Measurements from ENCODE around the gene SLC8A3. TPM values are rescaled to one million over a fixed set of nuclear protein-coding genes. Genes with fewer than 3 reads are reported as not detected.

Gene SLC8A3
- polyA plus RNA-seq, 1 of the 3 experiments (the other 2 are of a cell fraction): 0.26 TPM

DNA sequence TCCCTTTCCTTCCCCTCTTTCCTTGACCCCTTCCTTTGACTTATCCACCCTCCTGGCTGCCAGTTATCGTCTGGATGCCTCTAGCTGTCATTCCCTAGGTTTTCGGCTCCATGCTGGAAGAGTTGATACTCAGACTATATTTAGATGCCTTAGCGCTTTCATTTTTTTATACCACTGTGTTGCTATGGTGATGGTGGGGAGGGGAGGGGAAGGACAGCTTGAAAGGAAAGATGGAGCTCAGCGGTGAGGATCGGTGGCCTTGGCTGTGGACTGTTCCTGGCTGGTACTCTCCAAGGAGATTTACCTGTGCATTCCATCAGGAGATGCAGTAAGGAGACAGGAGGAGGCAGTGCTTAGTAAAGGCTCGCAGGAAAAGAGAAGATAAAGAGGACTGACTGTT lies 108.7 kb downstream of the SLC8A3 start:
- H3K9me3 ChIP-seq: no peaks in the 10 kb centered on the region
- H3K9me2 ChIP-seq: no peaks in the 10 kb centered on the region
- no peak overlapping the region for H3K9ac ChIP-seq
- no peaks in the 10 kb centered on the region for H3K27me3 ChIP-seq (ENCODE audit: insufficient read depth)
- no peak overlapping the region for H2AFZ ChIP-seq (ENCODE audit: low read depth)
- H4K20me1 ChIP-seq (ENCODE audit: insufficient read depth): no peaks in the 10 kb centered on the region
- no peak overlapping the region for H3K4me3 ChIP-seq (ENCODE audit: low read depth in 2 of 2, low read length in 1 of 2)
- no peaks in the 10 kb centered on the region for H3F3A ChIP-seq (replicated peaks; ENCODE audit: insufficient read depth)
- no peaks in the 10 kb centered on the region for H3K79me2 ChIP-seq (ENCODE audit: insufficient read depth)
- POLR2A ChIA-PET: interaction anchor here (0.6 to 1.7 kb wide), 2 partner anchors 16 to 109 kb away, joined by 3 to 5 read pairs; partner anchors contain the start of gene SLC8A3
- TF ChIP-seq FOXM1 (IDR thresholded peaks at IDR 0.05; ENCODE audit: low read depth) (no peak), YY1 (IDR thresholded peaks at IDR 0.05; ENCODE audit: low read depth) (no peak), TAF1 (IDR thresholded peaks at IDR 0.05; ENCODE audit: borderline replicate concordance, low read depth, low read length) (no peak), EZH2phosphoT487 (IDR thresholded peaks at IDR 0.05; ENCODE audit: borderline replicate concordance, low read depth) (no peak), RAD21 (IDR thresholded peaks at IDR 0.05; ENCODE audit: low read length) (no peak), GATA2 (CRISPR knock-in tag; IDR thresholded peaks at IDR 0.05) (no peak), TEAD4 (IDR thresholded peaks at IDR 0.05; ENCODE audit: borderline replicate concordance, insufficient read depth) (no peak), NRF1 (IDR thresholded peaks at IDR 0.05; ENCODE audit: low read depth, low read length) (no peak), SMC3 (IDR thresholded peaks at IDR 0.05; ENCODE audit: low read depth, low read length) (no peak), RXRA (IDR thresholded peaks at IDR 0.05; ENCODE audit: borderline replicate concordance, low read depth) (no peak), MEF2A (IDR thresholded peaks at IDR 0.05; ENCODE audit: borderline replicate concordance, low read depth) (no peak), FOXJ3 (CRISPR knock-in tag; IDR thresholded peaks at IDR 0.05) (no peak), FOSL2 (IDR thresholded peaks at IDR 0.05; ENCODE audit: borderline replicate concordance, low read depth) (no peak), JUND (IDR thresholded peaks at IDR 0.05) (no peak)
- TF ChIP-seq, protein P1, sequence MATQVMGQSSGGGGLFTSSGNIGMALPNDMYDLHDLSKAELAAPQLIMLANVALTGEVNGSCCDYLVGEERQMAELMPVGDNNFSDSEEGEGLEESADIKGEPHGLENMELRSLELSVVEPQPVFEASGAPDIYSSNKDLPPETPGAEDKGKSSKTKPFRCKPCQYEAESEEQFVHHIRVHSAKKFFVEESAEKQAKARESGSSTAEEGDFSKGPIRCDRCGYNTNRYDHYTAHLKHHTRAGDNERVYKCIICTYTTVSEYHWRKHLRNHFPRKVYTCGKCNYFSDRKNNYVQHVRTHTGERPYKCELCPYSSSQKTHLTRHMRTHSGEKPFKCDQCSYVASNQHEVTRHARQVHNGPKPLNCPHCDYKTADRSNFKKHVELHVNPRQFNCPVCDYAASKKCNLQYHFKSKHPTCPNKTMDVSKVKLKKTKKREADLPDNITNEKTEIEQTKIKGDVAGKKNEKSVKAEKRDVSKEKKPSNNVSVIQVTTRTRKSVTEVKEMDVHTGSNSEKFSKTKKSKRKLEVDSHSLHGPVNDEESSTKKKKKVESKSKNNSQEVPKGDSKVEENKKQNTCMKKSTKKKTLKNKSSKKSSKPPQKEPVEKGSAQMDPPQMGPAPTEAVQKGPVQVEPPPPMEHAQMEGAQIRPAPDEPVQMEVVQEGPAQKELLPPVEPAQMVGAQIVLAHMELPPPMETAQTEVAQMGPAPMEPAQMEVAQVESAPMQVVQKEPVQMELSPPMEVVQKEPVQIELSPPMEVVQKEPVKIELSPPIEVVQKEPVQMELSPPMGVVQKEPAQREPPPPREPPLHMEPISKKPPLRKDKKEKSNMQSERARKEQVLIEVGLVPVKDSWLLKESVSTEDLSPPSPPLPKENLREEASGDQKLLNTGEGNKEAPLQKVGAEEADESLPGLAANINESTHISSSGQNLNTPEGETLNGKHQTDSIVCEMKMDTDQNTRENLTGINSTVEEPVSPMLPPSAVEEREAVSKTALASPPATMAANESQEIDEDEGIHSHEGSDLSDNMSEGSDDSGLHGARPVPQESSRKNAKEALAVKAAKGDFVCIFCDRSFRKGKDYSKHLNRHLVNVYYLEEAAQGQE (IDR thresholded peaks at IDR 0.05; ENCODE audit: low read depth, low read length): no peak
- no peak for DNase-seq
- CTCF ChIA-PET: interaction anchor here (0.7 to 10.4 kb wide), 6 partner anchors 12 to 264 kb away, joined by 3 to 61 read pairs (median 3); no protein-coding TSS in a partner anchor
- no peak overlapping the region for H3K4me2 ChIP-seq
- 50% methylated on average over 6 of the region's 6 CpGs for whole genome bisulfite sequencing (ENCODE audit: low lambda C conversion rate)
- H3K36me3 ChIP-seq (replicated peaks in 1 of 2; ENCODE audit: control insufficient read depth in 1 of 2, insufficient read depth in 2 of 2, low read length in 1 of 2): no peaks in the 10 kb centered on the region
- peaks cover 0 to 45% of the 10 kb centered on the region in 2 experiments; a peak in 2 of 4 replicates for H3K4me1 ChIP-seq (ENCODE audit: control insufficient read depth in 1 of 2, insufficient read depth in 2 of 2, low read depth in 1 of 2, low read length in 1 of 2)
- H3K27ac ChIP-seq (ENCODE audit: low read depth in 2 of 2, low read length in 1 of 2): peak overlapping the region in 1 of 2 experiments; percentile 78; a peak in 2 of 4 replicates

DNA sequence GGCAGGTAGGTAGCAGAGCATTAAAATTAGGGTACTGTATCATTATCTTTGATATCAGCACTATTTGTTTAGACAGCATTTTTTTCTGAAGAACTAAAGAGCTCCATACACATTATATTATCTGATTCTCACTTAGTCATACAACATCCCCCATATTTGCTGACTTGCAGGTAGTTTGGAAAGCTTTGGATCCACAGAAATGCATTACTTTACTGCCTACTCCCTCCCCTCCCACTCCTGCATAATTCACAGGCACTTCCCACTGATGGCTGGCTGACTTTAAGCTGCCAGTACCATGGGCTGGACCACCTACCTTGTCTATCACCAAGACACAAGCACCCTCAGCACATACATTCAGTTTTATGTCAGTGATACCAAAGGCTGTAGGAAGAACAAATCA lies 110.4 kb downstream of the SLC8A3 start:
- H3F3A ChIP-seq (replicated peaks; ENCODE audit: insufficient read depth): no peaks in the 10 kb centered on the region
- H3K4me3 ChIP-seq (ENCODE audit: low read depth in 2 of 2, low read length in 1 of 2): no peak overlapping the region
- no peaks in the 10 kb centered on the region for H3K9me3 ChIP-seq
- H3K27ac ChIP-seq (ENCODE audit: low read depth in 2 of 2, low read length in 1 of 2): peak overlapping the region in 1 of 2 experiments; percentile 81; a peak in 2 of 4 replicates
- ChIA-PET CTCF (interaction anchor here (0.7 to 3.2 kb wide), 7 partner anchors 9 to 260 kb away, joined by 3 to 19 read pairs (median 5); no protein-coding TSS in a partner anchor), POLR2A (interaction anchor here (1.7 kb wide), 1 partner anchor 111 kb away, joined by 5 read pairs; the partner anchor contains the start of gene SLC8A3)
- H3K9me2 ChIP-seq: no peaks in the 10 kb centered on the region
- no peak overlapping the region for H3K4me2 ChIP-seq
- H3K36me3 ChIP-seq (replicated peaks in 1 of 2; ENCODE audit: control insufficient read depth in 1 of 2, insufficient read depth in 2 of 2, low read length in 1 of 2): no peaks in the 10 kb centered on the region
- peaks cover 0 to 48% of the 10 kb centered on the region in 2 experiments; a peak in 2 of 4 replicates for H3K4me1 ChIP-seq (ENCODE audit: control insufficient read depth in 1 of 2, insufficient read depth in 2 of 2, low read depth in 1 of 2, low read length in 1 of 2)
- H2AFZ ChIP-seq (ENCODE audit: low read depth): no peak overlapping the region
- H3K27me3 ChIP-seq (ENCODE audit: insufficient read depth): no peaks in the 10 kb centered on the region
- no peaks in the 10 kb centered on the region for H3K79me2 ChIP-seq (ENCODE audit: insufficient read depth)
- no peaks in the 10 kb centered on the region for H4K20me1 ChIP-seq (ENCODE audit: insufficient read depth)
- H3K9ac ChIP-seq: no peak overlapping the region
- no peak for TF ChIP-seq TCF12 (IDR thresholded peaks at IDR 0.05)
- no peak for TF ChIP-seq MXI1 (IDR thresholded peaks at IDR 0.05; ENCODE audit: low read depth, low read length)
- TF ChIP-seq, protein P1 (IDR thresholded peaks at IDR 0.05; ENCODE audit: low read depth, low read length): no peak
- no peak for TF ChIP-seq SMC3 (IDR thresholded peaks at IDR 0.05; ENCODE audit: low read depth, low read length)
- TF ChIP-seq GABPA (IDR thresholded peaks at IDR 0.05; ENCODE audit: low read depth): no peak
- no peak for TF ChIP-seq GATA2 (CRISPR knock-in tag; IDR thresholded peaks at IDR 0.05)
- no peak for TF ChIP-seq YY1 (IDR thresholded peaks at IDR 0.05; ENCODE audit: low read depth)
- no peak for TF ChIP-seq RFX5 (IDR thresholded peaks at IDR 0.05; ENCODE audit: low read length)
- no peak for TF ChIP-seq POLR2AphosphoS5 (IDR thresholded peaks at IDR 0.05; ENCODE audit: low read depth, low read length)
- TF ChIP-seq FOXM1 (IDR thresholded peaks at IDR 0.05; ENCODE audit: low read depth): no peak
- DNase-seq: no peak

Measured in SK-N-SH (cell line).